Measurements from ENCODE around the gene LILRA2. TPM values are rescaled to one million over a fixed set of nuclear protein-coding genes. Genes with fewer than 3 reads are reported as not detected.
"Not testable (repeated sequence)": the region's sequence is repeated elsewhere in the genome, so short reads cannot be mapped to it uniquely, and the experiment has no call there.

Gene LILRA2
- total RNA-seq, 1 experiment from 2014 or later: not detected

DNA sequence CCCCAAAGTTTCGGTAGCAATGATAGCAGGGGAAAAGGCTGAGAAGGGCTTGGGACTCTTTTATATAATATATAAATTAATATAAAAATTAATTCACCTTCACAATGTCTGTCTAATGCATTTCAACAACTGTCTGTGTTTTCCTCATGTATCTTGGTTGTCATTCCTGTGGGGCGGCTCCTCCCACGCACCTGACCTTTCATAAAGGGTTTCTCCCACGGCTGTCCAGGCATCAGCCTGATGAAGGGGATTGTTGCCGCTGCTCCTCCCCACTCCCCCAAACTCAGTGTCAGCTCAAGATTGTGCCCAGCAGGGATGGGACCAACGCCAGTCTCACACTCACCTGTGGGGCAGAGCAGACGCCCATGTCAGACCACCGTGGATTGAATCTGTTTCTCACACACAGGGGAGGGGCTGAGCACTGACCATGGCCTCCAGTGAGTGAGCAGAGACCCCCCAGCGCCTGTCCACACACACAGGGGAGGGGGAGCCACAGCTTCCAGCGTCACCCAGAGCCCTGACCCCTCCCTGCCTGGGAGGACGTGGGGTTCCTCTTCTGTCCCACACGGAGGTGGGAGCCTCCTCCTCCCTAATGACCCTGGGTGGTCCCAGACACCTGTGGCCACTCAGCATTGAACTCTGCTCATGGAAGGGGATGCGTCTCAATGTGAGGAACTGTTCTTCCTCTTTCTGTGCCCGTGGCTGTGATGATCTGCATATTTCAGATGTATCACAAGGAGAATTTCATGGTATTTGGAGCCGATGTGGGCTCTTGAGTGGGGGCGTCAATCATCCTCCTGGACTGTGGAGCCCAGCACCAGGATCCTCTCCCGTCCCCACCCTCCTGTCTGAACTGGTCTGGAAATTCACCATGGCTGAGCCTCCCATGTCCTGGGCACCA, 1.6 kb upstream of the LILRA2 start:
- not testable (repeated sequence) for DNase-seq (ENCODE audit: low spot score)

DNA sequence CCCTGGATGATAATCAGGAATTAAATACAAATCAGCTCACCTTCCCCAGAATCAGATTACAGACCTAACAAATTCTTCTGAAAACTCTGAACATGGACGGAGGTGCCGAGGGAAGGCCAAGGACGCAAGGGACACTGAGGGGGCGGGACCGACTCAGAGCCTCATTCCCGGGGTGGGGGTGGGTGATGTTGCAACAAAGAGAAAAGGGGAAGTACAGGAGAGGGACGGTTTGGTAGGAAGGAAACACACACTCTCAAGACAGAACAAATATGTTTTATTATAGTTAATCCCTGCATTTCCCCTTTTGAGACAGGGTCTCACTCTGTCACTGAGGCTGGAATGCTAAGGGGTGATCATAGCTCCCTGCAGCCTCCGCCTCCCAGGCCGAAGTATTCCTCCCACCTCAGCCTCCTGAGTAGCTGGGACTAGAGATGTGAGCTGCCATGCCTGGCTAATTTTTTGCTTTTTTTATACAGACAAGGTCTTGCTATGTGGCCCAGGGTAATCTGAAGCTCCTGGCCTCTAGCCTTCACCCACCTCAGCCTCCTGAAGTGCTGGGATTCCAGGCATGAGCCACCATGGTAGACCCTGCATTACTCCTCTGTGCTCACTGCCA, 786 bp upstream of the LILRA2 start:
- DNase-seq (ENCODE audit: low spot score): no peak

DNA sequence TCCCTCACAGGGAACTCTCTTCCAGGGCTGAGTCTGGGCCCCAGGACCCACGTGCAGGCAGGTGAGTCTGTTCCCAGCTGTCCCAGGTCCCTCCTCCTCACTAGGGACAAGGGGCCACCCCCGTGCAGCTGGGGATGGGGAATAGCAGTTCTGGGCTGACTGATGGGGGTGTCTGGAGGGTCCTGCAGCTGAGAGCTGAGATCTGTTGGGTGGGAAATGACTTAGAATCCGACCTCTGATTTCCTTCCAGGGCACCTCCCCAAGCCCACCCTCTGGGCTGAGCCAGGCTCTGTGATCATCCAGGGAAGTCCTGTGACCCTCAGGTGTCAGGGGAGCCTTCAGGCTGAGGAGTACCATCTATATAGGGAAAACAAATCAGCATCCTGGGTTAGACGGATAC, 461 bp downstream of the LILRA2 start:
- DNase-seq (ENCODE audit: low spot score): no peak

- DNase-seq (ENCODE audit: low spot score): no peak
Measured at GRCh38 chr19:54574527-54575056, 1.0 kb downstream of the LILRA2 start.

DNA sequence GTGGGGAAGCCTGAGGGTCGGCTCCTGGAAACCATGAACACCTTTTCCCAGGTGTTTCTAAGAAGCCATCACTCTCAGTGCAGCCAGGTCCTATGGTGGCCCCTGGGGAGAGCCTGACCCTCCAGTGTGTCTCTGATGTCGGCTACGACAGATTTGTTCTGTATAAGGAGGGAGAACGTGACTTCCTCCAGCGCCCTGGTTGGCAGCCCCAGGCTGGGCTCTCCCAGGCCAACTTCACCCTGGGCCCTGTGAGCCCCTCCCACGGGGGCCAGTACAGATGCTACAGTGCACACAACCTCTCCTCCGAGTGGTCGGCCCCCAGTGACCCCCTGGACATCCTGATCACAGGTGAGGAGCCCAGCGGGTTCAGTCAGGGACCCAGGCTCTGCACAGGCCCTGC, 1.6 kb downstream of the LILRA2 start:
- not testable (repeated sequence) for DNase-seq (ENCODE audit: low spot score)

DNA sequence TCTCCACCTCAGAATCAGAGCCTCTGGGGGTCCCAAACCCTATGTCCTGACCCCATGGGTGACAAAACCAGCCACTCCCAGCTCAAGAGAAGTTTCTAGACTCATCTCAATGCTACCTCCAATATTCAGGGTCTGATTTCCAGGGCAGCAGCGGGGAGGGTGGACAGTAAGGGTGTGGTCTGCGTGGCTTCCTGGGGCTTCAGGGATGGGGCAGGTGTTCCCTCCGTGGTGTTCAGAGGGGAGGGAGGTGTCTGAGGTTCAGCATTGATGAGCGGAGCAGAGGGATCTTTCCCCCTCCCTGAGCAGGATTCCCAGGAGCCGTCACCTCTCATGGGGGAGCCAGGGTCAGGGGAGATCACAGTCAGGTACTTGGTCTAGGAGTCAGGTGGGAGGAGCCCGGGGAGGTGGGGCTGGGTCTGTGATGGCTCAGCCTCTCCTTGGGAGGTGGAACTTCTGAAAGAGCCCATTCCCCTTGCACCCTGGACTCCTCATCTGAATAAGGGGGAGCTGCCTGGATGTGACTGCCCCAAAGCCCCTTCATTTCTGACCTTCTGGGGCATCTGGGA, 2.9 kb downstream of the LILRA2 start:
- no peak for DNase-seq (ENCODE audit: low spot score)

GRCh38 chr19:54577334-54577733, 3.7 kb downstream of the LILRA2 start:
- DNase-seq (ENCODE audit: low spot score): no peak

- DNase-seq (ENCODE audit: low spot score): not testable (repeated sequence)
Measured at GRCh38 chr19:54578268-54578667, 4.7 kb downstream of the LILRA2 start.

DNA sequence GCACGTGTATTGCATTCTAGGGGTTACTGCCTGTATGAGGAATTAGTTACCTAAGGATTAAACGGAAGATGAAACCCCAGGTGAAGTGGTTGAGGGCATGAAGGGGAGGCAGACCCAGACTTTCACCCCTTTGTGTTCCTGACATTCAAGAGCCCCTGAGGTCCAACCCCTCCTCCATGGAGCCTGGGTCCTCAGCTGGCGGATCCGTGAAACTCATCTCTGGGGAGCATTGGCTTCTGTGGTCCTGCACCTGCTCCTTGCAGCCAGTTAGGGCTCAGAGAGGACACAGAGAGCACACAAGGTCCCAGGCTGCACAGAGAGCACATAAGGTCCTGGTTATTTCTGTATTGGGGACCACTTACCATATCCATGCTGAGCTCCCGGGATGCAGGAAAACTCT, 12.8 kb downstream of the LILRA2 start:
- no peak for DNase-seq (ENCODE audit: low spot score)

DNA sequence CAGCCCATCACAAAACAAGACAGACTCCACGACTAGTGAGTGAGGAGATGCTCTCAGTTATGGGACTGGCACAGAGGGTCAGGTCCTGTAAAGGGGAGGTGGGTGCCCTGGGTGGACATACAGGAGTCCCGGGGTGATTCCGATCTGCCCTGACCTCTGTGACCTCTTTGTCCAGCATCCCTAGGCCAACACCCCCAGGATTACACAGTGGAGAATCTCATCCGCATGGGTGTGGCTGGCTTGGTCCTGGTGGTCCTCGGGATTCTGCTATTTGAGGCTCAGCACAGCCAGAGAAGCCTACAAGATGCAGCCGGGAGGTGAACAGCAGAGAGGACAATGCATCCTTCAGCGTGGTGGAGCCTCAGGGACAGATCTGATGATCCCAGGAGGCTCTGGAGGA, 13.4 kb downstream of the LILRA2 start:
- no peak for DNase-seq (ENCODE audit: low spot score)

DNA sequence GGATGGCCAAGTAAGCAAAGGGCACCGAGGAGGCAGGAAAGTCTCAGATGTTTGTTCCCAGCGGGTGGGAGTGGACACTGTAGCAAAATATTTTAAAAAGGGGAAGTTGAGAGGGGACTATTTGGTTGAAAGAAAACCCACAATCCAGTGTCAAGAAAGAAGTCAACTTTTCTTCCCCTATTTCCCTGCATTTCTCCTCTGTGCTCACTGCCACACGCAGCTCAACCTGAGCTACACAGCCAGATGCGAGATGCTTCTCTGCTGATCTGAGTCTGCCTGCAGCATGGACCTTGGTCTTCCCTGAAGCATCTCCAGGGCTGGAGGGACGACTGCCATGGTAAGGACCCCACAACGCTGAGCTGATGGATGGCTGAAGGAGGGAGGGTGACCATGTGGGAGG, 19.9 kb downstream of the LILRA2 start, which contains the start of gene LILRA1:
Gene LILRA1, plus strand, starts transcription at position 188 of the 400 bp plus-strand sequence. CDS start 613 bp downstream, outside the sequence.
- not testable (repeated sequence) for DNase-seq (ENCODE audit: low spot score)

DNA sequence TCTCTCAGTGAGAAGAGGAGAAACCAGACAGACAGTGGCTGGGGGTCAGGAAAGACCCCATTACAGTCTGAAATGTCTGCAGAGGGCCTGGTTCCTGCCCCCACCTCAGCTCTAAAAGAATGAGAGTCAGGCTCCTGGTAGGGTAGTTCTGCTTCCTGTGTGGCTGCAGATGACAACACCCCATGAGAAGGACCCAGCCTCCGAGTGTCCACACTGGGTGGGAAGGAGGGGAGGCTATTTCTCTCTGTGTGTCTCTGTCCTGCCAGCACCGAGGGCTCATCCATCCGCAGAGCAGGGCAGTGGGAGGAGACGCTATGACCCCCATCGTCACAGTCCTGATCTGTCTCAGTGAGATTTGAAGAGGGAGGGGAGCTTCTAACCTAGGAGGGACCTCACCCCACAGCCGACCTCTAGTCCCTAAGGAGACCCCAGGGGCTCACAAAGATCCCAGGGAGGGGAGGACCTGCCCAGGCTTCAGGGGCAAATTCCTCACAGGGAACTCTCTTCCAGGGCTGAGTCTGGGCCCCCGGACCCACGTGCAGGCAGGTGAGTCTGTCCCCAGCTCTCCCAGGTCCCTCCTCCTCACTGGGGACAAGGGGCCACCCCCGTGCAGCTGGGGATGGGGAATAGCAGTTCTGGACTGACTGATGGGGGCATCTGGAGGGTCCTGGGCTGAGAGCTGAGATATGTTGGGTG, 20.5 kb downstream of the LILRA2 start:
- DNase-seq (ENCODE audit: low spot score): not testable (repeated sequence)

GRCh38 chr19:54594737-54595136, 21.1 kb downstream of the LILRA2 start:
- DNase-seq (ENCODE audit: low spot score): no peak

DNA sequence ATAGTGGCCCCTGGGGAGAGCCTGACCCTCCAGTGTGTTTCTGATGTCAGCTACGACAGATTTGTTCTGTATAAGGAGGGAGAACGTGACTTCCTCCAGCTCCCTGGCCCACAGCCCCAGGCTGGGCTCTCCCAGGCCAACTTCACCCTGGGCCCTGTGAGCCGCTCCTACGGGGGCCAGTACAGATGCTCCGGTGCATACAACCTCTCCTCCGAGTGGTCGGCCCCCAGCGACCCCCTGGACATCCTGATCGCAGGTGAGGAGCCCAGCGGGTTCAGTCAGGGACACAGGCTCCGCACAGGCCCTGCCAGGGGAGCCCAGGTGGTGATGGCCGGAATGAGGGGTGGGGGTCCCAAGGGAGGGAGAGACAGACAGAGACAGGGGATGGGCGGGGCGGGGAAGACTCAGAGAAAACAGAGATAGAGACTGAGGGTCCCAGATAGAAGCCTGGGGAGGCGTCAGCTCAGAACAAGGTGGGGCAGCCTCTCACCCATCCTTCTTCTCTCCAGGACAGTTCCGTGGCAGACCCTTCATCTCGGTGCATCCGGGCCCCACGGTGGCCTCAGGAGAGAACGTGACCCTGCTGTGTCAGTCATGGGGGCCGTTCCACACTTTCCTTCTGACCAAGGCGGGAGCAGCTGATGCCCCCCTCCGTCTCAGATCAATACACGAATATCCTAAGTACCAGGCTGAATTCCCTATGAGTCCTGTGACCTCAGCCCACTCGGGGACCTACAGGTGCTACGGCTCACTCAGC, 22.3 kb downstream of the LILRA2 start:
- DNase-seq (ENCODE audit: low spot score): not testable (repeated sequence)

DNA sequence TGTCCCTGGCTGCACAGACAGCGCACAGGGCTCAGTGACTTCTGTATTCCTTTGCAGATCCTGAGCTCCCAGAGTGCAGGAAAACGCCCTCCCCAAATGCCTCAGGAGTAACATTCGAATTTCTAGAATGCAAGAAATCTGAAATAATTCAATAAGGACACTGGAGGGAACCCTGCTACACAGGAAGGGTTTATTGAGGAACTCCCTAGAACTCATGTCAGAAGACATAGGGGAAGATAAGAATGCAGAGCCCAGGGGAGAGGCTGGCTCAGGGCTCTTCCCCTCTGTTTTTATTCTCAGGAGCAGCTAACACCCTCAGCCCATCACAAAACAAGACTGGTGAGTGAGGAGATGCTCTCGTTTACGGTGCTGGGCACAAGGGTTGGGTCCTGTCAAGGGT, 26.6 kb downstream of the LILRA2 start:
- no peak for DNase-seq (ENCODE audit: low spot score)

- DNase-seq (ENCODE audit: low spot score): no peak
Measured at GRCh38 chr19:54606230-54606629, 32.6 kb downstream of the LILRA2 start.

DNA sequence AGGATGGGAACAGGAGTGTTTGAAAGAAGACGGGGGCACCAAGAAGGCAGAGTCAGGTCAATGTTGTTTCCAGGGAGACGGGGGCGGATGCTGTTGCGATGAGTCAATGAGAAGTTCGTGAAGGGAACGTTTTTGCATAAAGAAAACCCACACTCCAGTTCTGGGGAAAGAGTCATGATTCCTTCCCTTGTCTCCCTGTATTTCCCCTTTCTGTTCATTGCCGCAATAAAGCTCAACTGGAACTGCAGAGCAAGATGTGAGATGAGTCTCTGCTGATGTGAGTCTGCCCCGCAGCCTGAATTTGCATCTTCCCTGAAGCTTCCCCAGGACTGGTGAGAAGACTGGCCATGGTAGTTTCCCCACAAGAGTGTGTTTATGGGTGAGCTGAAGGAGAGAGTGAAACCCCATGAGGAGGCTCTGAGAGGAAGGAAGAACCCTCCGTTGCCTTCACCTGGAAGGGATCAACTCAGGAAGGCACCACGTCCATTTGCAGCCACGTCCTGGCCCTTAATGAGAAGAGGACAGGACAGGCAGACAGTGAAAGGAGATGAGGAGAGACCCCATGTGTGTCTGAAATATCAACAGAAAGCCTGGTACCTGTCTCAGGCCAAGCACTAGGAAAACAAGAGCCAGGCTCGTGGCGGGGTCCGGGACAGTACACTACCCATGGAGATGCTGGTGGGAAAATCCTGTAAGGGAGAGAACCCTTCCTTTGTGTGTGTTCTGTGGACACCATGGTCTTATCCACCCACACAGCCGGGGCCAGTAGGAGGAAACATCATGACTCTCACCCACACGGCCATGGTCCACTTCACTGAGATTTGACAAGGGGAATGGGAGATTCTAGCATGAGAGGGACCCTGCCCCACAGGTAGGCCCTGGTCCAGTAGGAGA, 33.5 kb downstream of the LILRA2 start:
- no peak for DNase-seq (ENCODE audit: low spot score)

DNA sequence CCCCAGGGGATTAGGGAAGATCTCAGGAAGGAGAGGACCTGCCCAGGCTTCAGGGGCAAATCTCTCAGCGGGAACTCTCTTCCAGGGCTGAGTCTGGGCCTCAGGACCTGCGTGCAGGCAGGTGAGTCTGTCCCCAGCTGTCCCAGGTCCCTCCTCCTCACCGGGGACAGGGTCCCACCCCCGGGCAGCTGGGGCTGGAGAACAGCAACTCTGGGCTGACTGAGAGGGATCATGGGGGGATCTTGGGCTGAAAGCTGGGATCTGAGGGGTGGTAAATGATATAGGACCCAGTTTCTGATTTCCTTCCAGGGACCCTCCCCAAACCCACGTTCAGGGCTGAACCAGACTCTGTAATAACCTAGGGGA, 34.2 kb downstream of the LILRA2 start:
- no peak for DNase-seq (ENCODE audit: low spot score)

DNA sequence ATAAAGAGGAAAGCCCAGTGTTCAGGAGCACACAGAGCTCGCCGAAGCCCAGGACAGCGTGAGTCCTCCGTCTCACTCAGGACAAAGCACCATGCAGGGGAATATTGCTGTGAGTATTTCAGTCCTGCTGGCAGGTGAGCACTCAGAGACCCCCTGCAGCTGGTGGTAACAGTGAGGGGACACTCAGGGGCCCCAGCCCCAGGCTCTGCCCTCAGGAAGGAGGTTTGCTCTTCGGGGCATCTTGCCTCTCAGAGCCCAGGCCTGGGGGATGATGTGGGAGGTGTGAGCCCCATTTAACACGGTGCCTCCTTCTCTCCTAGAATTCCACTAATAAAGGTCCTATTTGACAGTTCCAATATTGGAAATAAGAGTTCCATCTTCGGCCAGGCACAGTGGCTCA, 34.6 kb downstream of the LILRA2 start:
- no peak for DNase-seq (ENCODE audit: low spot score)

DNA sequence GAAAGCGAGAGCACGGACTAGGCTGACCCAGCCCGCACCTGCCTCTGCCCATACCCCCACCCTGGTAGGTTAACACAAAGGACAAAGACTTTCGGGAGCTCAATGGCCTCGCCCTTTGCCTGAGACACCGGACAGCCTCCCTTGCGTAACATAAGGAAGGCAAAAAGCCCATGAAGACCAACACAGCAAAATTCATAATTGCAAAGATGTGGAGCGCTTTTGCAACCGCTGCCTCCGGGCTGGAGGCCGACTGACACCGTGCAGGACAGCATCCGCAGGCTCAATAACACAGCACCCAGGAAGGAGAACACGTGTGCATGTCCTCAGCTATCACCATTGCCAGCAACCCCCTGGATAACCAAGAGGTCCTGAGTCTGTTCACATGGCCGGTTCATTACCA, 35.2 kb downstream of the LILRA2 start:
- no peak for DNase-seq (ENCODE audit: low spot score)
